H9 (cell line): Measurements from ENCODE around the gene HOXC6. TPM values are rescaled to one million over a fixed set of nuclear protein-coding genes. Genes with fewer than 3 reads are reported as not detected.

Source experiments
- DNase-seq: peaks from one replicate; pipeline ENCODE4 v3.0.0-alpha.2; 2017
- H2AFZ ChIP-seq: one replicate; pipeline ENCODE4 v1.6.1; 2013; ENCODE audit warnings: mild to moderate bottlenecking, low read length, control low read depth, moderate library complexity
- H2AK5ac ChIP-seq: 2 replicates; pipeline ENCODE4 v1.6.1; 2013; ENCODE audit warnings: low read length, control low read depth, mixed read lengths; ENCODE audit not compliant: insufficient read length
- H2BK120ac ChIP-seq: one replicate; pipeline ENCODE4 v1.6.1; 2013; ENCODE audit warnings: low read depth, mild to moderate bottlenecking, low read length, control low read depth, inconsistent platforms; ENCODE audit not compliant: poor library complexity, severe bottlenecking
- H2BK12ac ChIP-seq: 2 replicates; pipeline ENCODE4 v1.6.1; 2013; ENCODE audit warnings: low read length, control low read depth, mixed read lengths, low read depth; ENCODE audit not compliant: insufficient read length
- H2BK15ac ChIP-seq: 2 replicates; pipeline ENCODE4 v1.6.1; 2013; ENCODE audit warnings: low read depth, low read length, control low read depth
- H2BK20ac ChIP-seq: one replicate; pipeline ENCODE4 v1.6.1; 2013; ENCODE audit warnings: low read depth, mild to moderate bottlenecking, low read length, control low read depth, inconsistent platforms; ENCODE audit not compliant: poor library complexity, severe bottlenecking
- H2BK5ac ChIP-seq: 2 replicates; pipeline ENCODE4 v1.6.1; 2013; ENCODE audit warnings: low read length, control low read depth, mixed read lengths; ENCODE audit not compliant: insufficient read length
- H3K14ac ChIP-seq: 2 replicates; pipeline ENCODE4 v1.6.1; 2013; ENCODE audit warnings: low read length, control low read depth; ENCODE audit not compliant: insufficient read depth
- H3K18ac ChIP-seq: 2 replicates; pipeline ENCODE4 v1.6.1; 2013; ENCODE audit warnings: low read depth, mild to moderate bottlenecking, mixed read lengths, low read length, control low read depth; ENCODE audit not compliant: insufficient read length
- H3K23ac ChIP-seq: 2 replicates; pipeline ENCODE4 v1.6.1; 2013; ENCODE audit warnings: low read length, control low read depth, mixed read lengths, low read depth; ENCODE audit not compliant: insufficient read length
- H3K23me2 ChIP-seq: 2 replicates; pipeline ENCODE4 v1.6.1; 2013; ENCODE audit warnings: low read depth, mild to moderate bottlenecking, mixed read lengths, low read length, control low read depth; ENCODE audit not compliant: insufficient read length, poor library complexity, severe bottlenecking
- H3K27ac ChIP-seq: 2 replicates; pipeline ENCODE4 v1.5.1; 2013; ENCODE audit warnings: low read length, control low read depth, mixed read lengths, low read depth; ENCODE audit not compliant: insufficient read length
- H3K27me3 ChIP-seq: 2 replicates; pipeline ENCODE4 v1.6.1; 2013; ENCODE audit warnings: low read length, control low read depth, inconsistent platforms; ENCODE audit not compliant: insufficient read depth
- H3K4ac ChIP-seq: 2 replicates; pipeline ENCODE4 v1.6.1; 2013; ENCODE audit warnings: low read depth, mild to moderate bottlenecking, control low read depth, inconsistent platforms, low read length, moderate library complexity
- H3K4me1 ChIP-seq: 2 replicates; pipeline ENCODE4 v1.6.1; 2013; ENCODE audit warnings: low read length, control low read depth, inconsistent platforms; ENCODE audit not compliant: insufficient read depth
- H3K4me2 ChIP-seq: 2 replicates; pipeline ENCODE4 v1.6.1; 2013; ENCODE audit warnings: low read length, control low read depth, mixed read lengths; ENCODE audit not compliant: insufficient read length, insufficient read depth
- H3K56ac ChIP-seq: 2 replicates; pipeline ENCODE4 v1.6.1; 2013; ENCODE audit warnings: low read depth, mild to moderate bottlenecking, mixed read lengths, low read length, control low read depth; ENCODE audit not compliant: insufficient read length
- H3K79me1 ChIP-seq: 2 replicates; pipeline ENCODE4 v1.6.1; 2013; ENCODE audit warnings: low read depth, mild to moderate bottlenecking, moderate library complexity, low read length, control low read depth, inconsistent platforms; ENCODE audit not compliant: insufficient read depth, poor library complexity, severe bottlenecking
- H3K79me2 ChIP-seq: 2 replicates; pipeline ENCODE4 v1.6.1; 2013; ENCODE audit warnings: low read length, control low read depth, inconsistent platforms; ENCODE audit not compliant: insufficient read depth
- H3K9ac ChIP-seq: 2 replicates; pipeline ENCODE4 v1.6.1; 2013; ENCODE audit warnings: low read length, control low read depth, mixed read lengths; ENCODE audit not compliant: insufficient read length; ENCODE audit errors: extremely low read depth
- H3K9me3 ChIP-seq: one replicate; pipeline ENCODE4 v1.6.1; 2013; ENCODE audit warnings: low read depth, low read length, inconsistent platforms; ENCODE audit not compliant: control insufficient read depth
- H3T11ph ChIP-seq: one replicate; pipeline ENCODE4 v1.6.1; 2013; ENCODE audit warnings: mild to moderate bottlenecking, low read length, control low read depth, inconsistent platforms
- H4K20me1 ChIP-seq: one replicate; pipeline ENCODE4 v1.6.1; 2013; ENCODE audit not compliant: control insufficient read depth, insufficient read length, insufficient read depth
- H4K5ac ChIP-seq: 2 replicates; pipeline ENCODE4 v1.6.1; 2013; ENCODE audit warnings: low read depth, mild to moderate bottlenecking, mixed read lengths, low read length, control low read depth; ENCODE audit not compliant: insufficient read length
- H4K8ac ChIP-seq: replicated peaks from 2 replicates; pipeline ENCODE4 v1.6.1; 2013; ENCODE audit warnings: low read length, control low read depth, mixed read lengths, low read depth; ENCODE audit not compliant: insufficient read length
- H4K91ac ChIP-seq: 2 replicates; pipeline ENCODE4 v1.6.1; 2013; ENCODE audit warnings: low read depth, mild to moderate bottlenecking, moderate library complexity, mixed read lengths, low read length, control low read depth; ENCODE audit not compliant: insufficient read length
- H3K27ac Mint-ChIP-seq, 3 experiments: 2 replicates in 2 of 3; 3 replicates in 1 of 3; pipeline ENCODE4 v1.8.0; 2020 to 2021; ENCODE audit warnings: mixed read lengths in 3 of 3, mild to moderate bottlenecking in 1 of 3, moderate library complexity in 1 of 3
- H3K27me3 Mint-ChIP-seq: 2 replicates; pipeline ENCODE4 v1.8.0; 2021; ENCODE audit warnings: low read depth, mild to moderate bottlenecking, moderate library complexity, mixed read lengths
- H3K36me3 Mint-ChIP-seq, 3 experiments: 2 replicates in 2 of 3; 3 replicates in 1 of 3; pipeline ENCODE4 v1.8.0; 2020 to 2021; ENCODE audit warnings: low read depth in 3 of 3, mixed read lengths in 3 of 3; ENCODE audit not compliant: insufficient read depth in 1 of 3
- H3K4me1 Mint-ChIP-seq, 2 experiments: 2 replicates each; pipeline ENCODE4 v1.8.0; 2020; ENCODE audit warnings: mixed read lengths in 2 of 2
- H3K4me3 Mint-ChIP-seq, 2 experiments: 2 replicates in 1 of 2; 3 replicates in 1 of 2; pipeline ENCODE4 v1.8.0; 2020 to 2021; ENCODE audit warnings: mild to moderate bottlenecking in 2 of 2, mixed read lengths in 2 of 2, moderate library complexity in 1 of 2
- H3K9me3 Mint-ChIP-seq, 2 experiments: 2 replicates in 1 of 2; 3 replicates in 1 of 2; pipeline ENCODE4 v1.8.0; 2020; ENCODE audit warnings: mild to moderate bottlenecking in 2 of 2, mixed read lengths in 2 of 2, moderate library complexity in 1 of 2
- CTCF ChIP-seq: fragments of 200-600 bp; sonication (generic); conservative IDR thresholded peaks from 3 replicates; pipeline ENCODE4 v1.8.0; 2021; ENCODE audit warnings: antibody characterized with exemption, mild to moderate bottlenecking
- WGBS: extraction: QIAGEN DNeasy Blood & Tissue Kit; methylation state at CpG from one replicate; pipeline ENCODE4 v1.1.7; 2013; ENCODE audit warnings: missing lambda C conversion rate, low lambda C conversion rate, mixed read lengths; ENCODE audit not compliant: insufficient read length; ENCODE audit errors: extremely low coverage; 5-methylcytosine and 5-hydroxymethylcytosine counted together
- total RNA-seq: library from RNA; stranded (reverse); gene quantifications from 2 replicates; pipeline ENCODE4 v1.2.1, GENCODE V29; 2021

HOXC6 gene
- total RNA-seq, 1 experiment from 2014 or later = not detected

- H3K27me3 ChIP-seq = peaks cover 97% of the 10 kb centered on the region
- no peak overlapping the region for H4K91ac ChIP-seq
- H2BK5ac ChIP-seq = no peak overlapping the region
- no peak overlapping the region for H2BK15ac ChIP-seq
- H3K14ac ChIP-seq = no peak overlapping the region
- H2BK12ac ChIP-seq = no peak overlapping the region
- no peak overlapping the region for H3K56ac ChIP-seq
- no peaks in the 10 kb centered on the region for H3K36me3 Mint-ChIP-seq
- H2BK120ac ChIP-seq = no peak overlapping the region
- H3K23ac ChIP-seq = no peak overlapping the region
- peaks cover 4 to 9% of the 10 kb centered on the region in 2 experiments; a peak in 3 of 5 replicates for H3K9me3 Mint-ChIP-seq
- H3K4me1 Mint-ChIP-seq = peaks cover 4 to 10% of the 10 kb centered on the region in 2 experiments; a peak in 3 of 4 replicates
- no peak overlapping the region for H3K27ac Mint-ChIP-seq
- no peak overlapping the region for H2AK5ac ChIP-seq
- WGBS = no CpG with 5 or more reads among the region's 3 CpGs
- H3K27me3 Mint-ChIP-seq = peaks cover 100% of the 10 kb centered on the region
- no peaks in the 10 kb centered on the region for H3K9me3 ChIP-seq
- H3K4me2 ChIP-seq = no peak overlapping the region
- H3K4me1 ChIP-seq = no peaks in the 10 kb centered on the region
- no peak overlapping the region for H4K8ac ChIP-seq
- no peak overlapping the region for H4K5ac ChIP-seq
- TF ChIP-seq CTCF = no peak
- H3K18ac ChIP-seq = no peak overlapping the region
- no peaks in the 10 kb centered on the region for H3K79me1 ChIP-seq
- no peak overlapping the region for H2BK20ac ChIP-seq
- H3K79me2 ChIP-seq = no peaks in the 10 kb centered on the region
- no peak overlapping the region for H3K9ac ChIP-seq
- H4K20me1 ChIP-seq = no peaks in the 10 kb centered on the region
- H3K4me3 Mint-ChIP-seq = no peak overlapping the region; a peak in 1 of 5 replicates
- no peak overlapping the region for H3K27ac ChIP-seq
- H2AFZ ChIP-seq = no peak overlapping the region
- no peaks in the 10 kb centered on the region for H3K23me2 ChIP-seq
- no peak for DNase-seq
- H3T11ph ChIP-seq = no peak overlapping the region
- no peak overlapping the region for H3K4ac ChIP-seq
Measured at GRCh38 chr12:54003625-54004024, 24.6 kb upstream of the HOXC6 start.
